Heart right ventricle (tissue), 16 donors: ENCODE measurements around the gene CZIB. TPM values are rescaled to one million over a fixed set of nuclear protein-coding genes. Genes with fewer than 3 reads are reported as not detected.
A peak's percentile ranks its signal among the peaks of the same experiment; 100 is the strongest.

Experiments
- ATAC-seq, 8 donors: fragments of 200-7000 bp; cut with Tn5 transposase; one replicate each; pipeline ENCODE4 v1.9.1; 2020; ENCODE audit warnings: mild to moderate bottlenecking in 8 of 8, moderate library complexity in 8 of 8, moderate number of reproducible peaks in 1 of 8
- DNase-seq, 2 donors: peaks; one replicate each; pipeline ENCODE4 v3.0.0-alpha.2; 2020
- H3K27ac ChIP-seq, 10 donors: fragments of 200-600 bp; sonication (generic) in 2 of 10; one replicate each; pipeline versions ENCODE4 v1.5.0 to v1.8.0; 2020 to 2022; ENCODE audit warnings: mild to moderate bottlenecking in 3 of 10
- H3K27me3 ChIP-seq, 7 donors: fragments of 200-600 bp; one replicate each; pipeline ENCODE4 v1.8.0; 2021 to 2022; ENCODE audit warnings: mild to moderate bottlenecking in 2 of 7
- H3K36me3 ChIP-seq, 9 donors: fragments of 200-600 bp; sonication (generic) in 1 of 9; one replicate each; pipeline versions ENCODE4 v1.5.0 to v1.8.0; 2020 to 2022; ENCODE audit warnings: mild to moderate bottlenecking in 2 of 9
- H3K4me1 ChIP-seq, 9 donors: fragments of 200-600 bp; sonication (generic) in 1 of 9; one replicate each; pipeline versions ENCODE4 v1.5.0 to v1.8.0; 2020 to 2022; ENCODE audit warnings: mild to moderate bottlenecking in 4 of 9
- H3K4me3 ChIP-seq, 10 donors: fragments of 200-600 bp; sonication (generic) in 2 of 10; one replicate each; pipeline versions ENCODE4 v1.5.0 to v1.8.0; 2020 to 2022; ENCODE audit warnings: mild to moderate bottlenecking in 7 of 10, moderate library complexity in 2 of 10
- H3K9me3 ChIP-seq, 11 donors: fragments of 200-600 bp in 10 of 11; sonication (generic) in 2 of 11; one replicate each; pipeline versions ENCODE4 v1.5.0 to v1.8.0; 2013 to 2022; ENCODE audit warnings: mild to moderate bottlenecking in 2 of 11, control low read depth in 1 of 11, moderate library complexity in 1 of 11
- WGBS, 2 donors: extraction: QIAGEN DNeasy Blood & Tissue Kit; methylation state at CpG; one replicate each; pipeline ENCODE4 v1.1.7; 2013; ENCODE audit warnings: inconsistent platforms in 1 of 2; 5-methylcytosine and 5-hydroxymethylcytosine counted together
- intact Hi-C, 10 donors: fragments of 100-400 bp; cut with DNase I; formaldehyde crosslinking; loops; one replicate each; pipeline versions ENCODE4 v1.11.1 to v1.14.2; 2022
- long read RNA-seq, 3 donors: library from polyadenylated mRNA; unstranded; transcript quantifications; one replicate each; pipeline ENCODE4 v2.0.0, GENCODE V29; 2020 to 2021
- polyA plus RNA-seq, 2 donors: library from polyadenylated mRNA; stranded (reverse); fragments of 200-250 nt; gene quantifications; one replicate each; pipeline ENCODE4 v1.2.3, GENCODE V29; 2013
- total RNA-seq, 10 donors: library from RNA; stranded (reverse); fragmentation: NEBNext Ultra II Directional in 3 of 10; extraction: Animal tissue kit (Norgen Biotek cat#: 25700) in 3 of 10; gene quantifications; one replicate each; pipeline versions ENCODE4 v1.2.1 to v1.2.4, GENCODE V29; 2021 to 2023
- TF ChIP-seq, protein P1 (sequence below), 9 donors: fragments of 200-600 bp; sonication (generic) in 2 of 9; IDR thresholded peaks; one replicate each; pipeline versions ENCODE4 v1.5.0 to v1.8.0; 2021 to 2022; ENCODE audit warnings: antibody characterized with exemption in 9 of 9, mild to moderate bottlenecking in 5 of 9, moderate library complexity in 1 of 9
- donor health status: Arrhythmogenic right ventricular cardiomyopathy.
- donor health status: ischemic (EF 13 %, LVEDD 7.1; RV severe dilation, severe dysfunction).
- donor health status: healthy with polysubstance abuse.
- donor health status: DM: no; HTN: yes; CAD: no.
- donor health status: DM: no; HTN: no; CAD: no.
- donor health status: ischemic (EF 25% LVEDD 6.9; RV normal size, moderate dysfunction).
- donor health status: ischemic (EF 25% LVEDD 5.7; RV mildly dilated, moderate dysfunction).
- donor health status: healthy.
- donor health status: DM: yes; HTN: yes; CAD: no.
- donor health status: Ischemic cardiomyopathy.
- donor health status: ischemic (EF 35%, LVEDD 5.7; RV mildly dilated, moderate dysfunction).
- donor health status: nonischemic (EF 11% LVEDD 7.7; RV severe dilation, severe dysfunction).
- donor health status: DM: yes; HTN: yes; CAD: no.
- donor health status: PGD.
- donor health status: ischemic (EF 29% LVEDD 5.4; RV normal size, mild dysfunction).
- donor health status: nonischemic (EF 23%, LVEDD 6.1; RV moderate dilation, normal function).

The CZIB gene
- 10 to 100 TPM; 41.8 to 54.6 (median 48.4) TPM for total RNA-seq
- 10 to 100 TPM; 62.9 to 97.3 TPM for polyA plus RNA-seq
- long read RNA-seq, donor 1, transcript C1orf123-201 (8 exons, 1,085 nt) = major isoform, 18 of 41 reads
- long read RNA-seq, donor 1, partial matches to known transcripts = 1 of 41 reads
- long read RNA-seq, donor 1, other reads (novel, unspliced or antisense) = 19 of 41 reads
- long read RNA-seq, donor 2, transcript C1orf123-201 (8 exons, 1,085 nt) = major isoform, 20 of 34 reads
- long read RNA-seq, donor 2, partial matches to known transcripts = 3 of 34 reads
- long read RNA-seq, donor 2, other reads (novel, unspliced or antisense) = 8 of 34 reads
- long read RNA-seq, donor 3, transcript C1orf123-201 (8 exons, 1,085 nt) = major isoform, 30 of 40 reads
- long read RNA-seq, donor 3, partial matches to known transcripts = 0 of 40 reads
- long read RNA-seq, donor 3, other reads (novel, unspliced or antisense) = 9 of 40 reads

DNA sequence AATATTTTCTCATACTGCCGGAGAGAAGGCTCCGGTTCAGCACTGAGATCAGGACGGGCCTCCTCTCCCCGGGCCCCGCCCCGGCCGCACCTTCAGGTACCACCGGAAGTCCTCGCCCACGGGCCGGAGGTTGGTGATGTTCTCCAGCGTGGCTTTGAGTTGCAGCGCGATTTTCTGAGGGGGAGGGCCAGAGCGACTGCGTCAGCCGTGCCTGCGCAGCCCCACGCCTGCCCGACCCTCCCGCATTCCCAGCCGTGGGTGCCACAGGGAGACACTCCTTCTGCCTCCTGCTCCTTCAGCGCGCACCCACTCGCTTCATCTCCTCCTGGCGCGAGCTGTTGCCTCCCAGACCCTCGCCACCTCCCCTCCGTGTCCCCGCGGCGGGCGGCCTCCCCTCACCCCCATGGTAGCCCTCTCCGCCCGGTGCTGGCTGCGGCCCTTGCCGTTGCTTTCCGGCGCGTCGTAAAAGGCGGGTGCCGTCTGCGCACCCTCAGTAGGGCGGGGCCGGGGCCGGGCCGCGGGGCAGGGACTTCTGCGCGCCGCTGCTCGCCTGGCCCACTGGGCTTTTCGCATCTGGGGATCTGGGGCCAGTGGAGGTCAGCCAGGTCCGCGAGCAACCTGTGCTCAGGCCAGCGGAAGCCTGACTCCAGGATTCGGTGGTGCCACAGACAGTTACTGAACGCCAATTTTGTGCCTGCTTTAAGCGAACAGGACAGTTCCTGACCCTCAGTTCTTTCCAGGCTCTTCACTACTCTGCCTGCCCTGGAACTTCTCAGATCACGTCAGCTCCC is at the start of gene CZIB:
TSS of gene CZIB (minus strand) at position 464 of the 791 bp plus-strand sequence. CDS start at position 405, 59 bp downstream.
- TF ChIP-seq, protein P1, sequence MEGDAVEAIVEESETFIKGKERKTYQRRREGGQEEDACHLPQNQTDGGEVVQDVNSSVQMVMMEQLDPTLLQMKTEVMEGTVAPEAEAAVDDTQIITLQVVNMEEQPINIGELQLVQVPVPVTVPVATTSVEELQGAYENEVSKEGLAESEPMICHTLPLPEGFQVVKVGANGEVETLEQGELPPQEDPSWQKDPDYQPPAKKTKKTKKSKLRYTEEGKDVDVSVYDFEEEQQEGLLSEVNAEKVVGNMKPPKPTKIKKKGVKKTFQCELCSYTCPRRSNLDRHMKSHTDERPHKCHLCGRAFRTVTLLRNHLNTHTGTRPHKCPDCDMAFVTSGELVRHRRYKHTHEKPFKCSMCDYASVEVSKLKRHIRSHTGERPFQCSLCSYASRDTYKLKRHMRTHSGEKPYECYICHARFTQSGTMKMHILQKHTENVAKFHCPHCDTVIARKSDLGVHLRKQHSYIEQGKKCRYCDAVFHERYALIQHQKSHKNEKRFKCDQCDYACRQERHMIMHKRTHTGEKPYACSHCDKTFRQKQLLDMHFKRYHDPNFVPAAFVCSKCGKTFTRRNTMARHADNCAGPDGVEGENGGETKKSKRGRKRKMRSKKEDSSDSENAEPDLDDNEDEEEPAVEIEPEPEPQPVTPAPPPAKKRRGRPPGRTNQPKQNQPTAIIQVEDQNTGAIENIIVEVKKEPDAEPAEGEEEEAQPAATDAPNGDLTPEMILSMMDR (IDR thresholded peaks at IDR 0.05) = no peak
- Histone ChIP-seq H3K4me3 (peak within 1 kb of the TSS; percentile 60 to 95 (median 85)), H3K4me1 (peaks cover 7 to 19% (median 16%) of the 10 kb centered on the region in 9 donors), H3K9me3 (no peaks in the 10 kb centered on the region), H3K27me3 (no peaks in the 10 kb centered on the region), H3K27ac (peak within 1 kb of the TSS; percentile 89 to 98 (median 95)), H3K36me3 (peaks cover 0 to 33% (median 10%) of the 10 kb centered on the region in 9 donors)
- DNase-seq = peak; percentile 95 to 96
- 0% methylated on average over 61 of the region's 61 CpGs for WGBS, 2 donors
- peak; percentile 97 to 99 (median 99) for ATAC-seq
- intact Hi-C loops = loop anchor here in 2 of 10 donors (1.0 to 2.0 kb wide), 2 partner anchors 23 to 24 kb away; partner anchors contain the start of gene CPT2 (in 1 of the 2)

DNA sequence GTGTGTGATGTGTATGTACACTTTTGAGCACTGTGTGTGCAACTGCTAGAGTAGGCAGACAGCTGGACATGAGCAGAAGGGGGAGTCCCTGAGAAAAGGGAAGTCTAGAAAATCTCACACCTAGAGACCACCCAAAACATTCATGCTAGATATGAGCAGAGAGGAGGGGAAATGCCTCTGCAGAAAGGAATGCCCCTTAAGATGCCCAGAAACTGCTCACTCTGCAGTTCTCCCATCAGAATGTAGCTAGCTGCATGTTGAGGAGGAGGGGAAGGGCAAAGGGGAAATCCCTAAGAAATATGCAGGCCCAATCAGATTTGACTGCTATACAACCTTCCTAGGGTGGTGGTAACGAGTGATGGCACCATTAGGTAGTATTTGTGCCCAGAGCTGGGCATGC is 49.7 kb upstream of the CZIB start:
- ATAC-seq = no peak
- TF ChIP-seq, protein P1 (IDR thresholded peaks at IDR 0.05) = no peak
- intact Hi-C loops = loop anchor here in 1 of 10 donors (10.0 kb wide), 1 partner anchor 485 kb away; no protein-coding TSS in a partner anchor
- 76 to 87% methylated on average over 1 of the region's 1 CpG for WGBS, 2 donors
- H3K9me3 ChIP-seq = no peaks in the 10 kb centered on the region
- no peak overlapping the region for H3K27ac ChIP-seq
- H3K4me3 ChIP-seq = no peak overlapping the region
- DNase-seq = no peak
- H3K36me3 ChIP-seq = peaks cover 0 to 15% (median 0%) of the 10 kb centered on the region in 9 donors
- H3K27me3 ChIP-seq = no peaks in the 10 kb centered on the region
- no peaks in the 10 kb centered on the region for H3K4me1 ChIP-seq

DNA sequence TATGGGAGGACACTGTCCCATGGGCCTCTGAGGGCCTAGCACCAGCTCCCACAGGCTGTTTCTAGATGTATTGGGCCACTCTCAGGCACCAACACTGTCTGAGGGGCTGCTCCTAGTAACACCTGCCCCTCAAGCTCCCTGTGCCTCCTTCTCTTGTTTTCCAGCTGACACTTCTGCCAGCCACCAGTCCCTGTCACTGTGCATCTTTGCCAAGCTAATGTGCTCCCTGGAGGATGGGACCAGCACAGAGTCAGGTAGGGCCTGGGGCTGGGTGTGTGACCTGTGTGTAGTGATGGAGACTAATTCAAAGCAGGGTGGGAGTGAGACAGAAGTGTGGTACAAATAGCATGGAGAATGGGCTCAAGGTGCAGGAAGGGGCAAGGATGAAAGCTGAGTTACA is 47.3 kb upstream of the CZIB start:
- ATAC-seq (no peak), DNase-seq (no peak)
- Histone ChIP-seq H3K4me1 (no peaks in the 10 kb centered on the region), H3K4me3 (no peak overlapping the region), H3K36me3 (peaks cover 0 to 34% (median 0%) of the 10 kb centered on the region in 9 donors), H3K27ac (no peak overlapping the region), H3K27me3 (no peaks in the 10 kb centered on the region), H3K9me3 (no peaks in the 10 kb centered on the region)
- TF ChIP-seq, protein P1 (IDR thresholded peaks at IDR 0.05) = no peak
- intact Hi-C loops = no loop called here

DNA sequence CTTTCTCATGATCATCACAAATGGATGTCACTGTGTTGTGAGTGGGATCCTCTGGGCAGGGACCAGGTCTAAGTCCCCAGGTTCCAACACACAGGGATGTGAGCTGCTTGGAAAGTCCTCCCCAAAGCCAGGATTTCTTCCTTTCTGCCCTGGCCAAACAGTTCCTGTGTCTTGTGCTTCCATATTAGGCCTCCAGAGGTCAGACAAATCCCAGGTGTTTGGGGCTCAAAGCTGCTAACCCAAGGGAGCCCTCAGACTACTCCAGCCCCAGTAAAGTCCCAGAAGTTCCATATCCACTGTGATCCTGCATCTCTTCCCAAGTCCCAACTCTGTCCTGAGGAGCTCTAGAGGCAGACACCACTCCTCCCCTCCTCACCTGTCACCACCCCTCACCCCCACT is 45.6 kb upstream of the CZIB start:
- peak in 1 of 8 donors; percentile 32 for ATAC-seq
- no peaks in the 10 kb centered on the region for H3K27me3 ChIP-seq
- no peak for DNase-seq
- intact Hi-C loops = no loop called here
- H3K4me3 ChIP-seq = no peak overlapping the region
- no peaks in the 10 kb centered on the region for H3K9me3 ChIP-seq
- TF ChIP-seq, protein P1 (IDR thresholded peaks at IDR 0.05) = peak in 3 of 9 donors; percentile 11 to 16 (median 11)
- H3K4me1 ChIP-seq = no peaks in the 10 kb centered on the region
- H3K27ac ChIP-seq = no peak overlapping the region
- peaks cover 0 to 49% (median 0%) of the 10 kb centered on the region in 9 donors for H3K36me3 ChIP-seq
